GM06990 (cell line): ENCODE measurements around the gene FGB.

ENCODE experiments used
- DNase-seq: peaks from one replicate; pipeline ENCODE4 v3.0.0-alpha.2; 2011; ENCODE audit not compliant: insufficient read length; ENCODE audit errors: extremely low read depth
- H3K27me3 ChIP-seq: replicated peaks from 2 replicates; pipeline ENCODE4 v1.6.0; 2011; ENCODE audit warnings: low read length; ENCODE audit not compliant: control insufficient read depth, insufficient read depth
- H3K36me3 ChIP-seq: 2 replicates; pipeline ENCODE4 v1.5.1; 2011; ENCODE audit warnings: low read length; ENCODE audit not compliant: control insufficient read depth, insufficient read depth
- H3K4me3 ChIP-seq: replicated peaks from 2 replicates; pipeline ENCODE4 v1.5.1; 2011; ENCODE audit warnings: low read depth, mild to moderate bottlenecking, control low read depth, low read length
- TF ChIP-seq, protein P1 (sequence below): IDR thresholded peaks from 2 replicates; pipeline ENCODE4 v1.5.1; 2011; ENCODE audit warnings: low read length, control low read depth, mild to moderate bottlenecking, inconsistent platforms; ENCODE audit not compliant: insufficient read depth, poor library complexity, severe bottlenecking

The FGB gene

GRCh38 chr4:154586296-154587033 is 23.7 kb downstream of the FGB start:
- H3K36me3 ChIP-seq = no peaks in the 10 kb centered on the region
- no peak for DNase-seq
- TF ChIP-seq, protein P1, sequence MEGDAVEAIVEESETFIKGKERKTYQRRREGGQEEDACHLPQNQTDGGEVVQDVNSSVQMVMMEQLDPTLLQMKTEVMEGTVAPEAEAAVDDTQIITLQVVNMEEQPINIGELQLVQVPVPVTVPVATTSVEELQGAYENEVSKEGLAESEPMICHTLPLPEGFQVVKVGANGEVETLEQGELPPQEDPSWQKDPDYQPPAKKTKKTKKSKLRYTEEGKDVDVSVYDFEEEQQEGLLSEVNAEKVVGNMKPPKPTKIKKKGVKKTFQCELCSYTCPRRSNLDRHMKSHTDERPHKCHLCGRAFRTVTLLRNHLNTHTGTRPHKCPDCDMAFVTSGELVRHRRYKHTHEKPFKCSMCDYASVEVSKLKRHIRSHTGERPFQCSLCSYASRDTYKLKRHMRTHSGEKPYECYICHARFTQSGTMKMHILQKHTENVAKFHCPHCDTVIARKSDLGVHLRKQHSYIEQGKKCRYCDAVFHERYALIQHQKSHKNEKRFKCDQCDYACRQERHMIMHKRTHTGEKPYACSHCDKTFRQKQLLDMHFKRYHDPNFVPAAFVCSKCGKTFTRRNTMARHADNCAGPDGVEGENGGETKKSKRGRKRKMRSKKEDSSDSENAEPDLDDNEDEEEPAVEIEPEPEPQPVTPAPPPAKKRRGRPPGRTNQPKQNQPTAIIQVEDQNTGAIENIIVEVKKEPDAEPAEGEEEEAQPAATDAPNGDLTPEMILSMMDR = no peak
- no peak overlapping the region for H3K4me3 ChIP-seq
- no peaks in the 10 kb centered on the region; the same call in 1 of the 2 replicates for H3K27me3 ChIP-seq

DNA sequence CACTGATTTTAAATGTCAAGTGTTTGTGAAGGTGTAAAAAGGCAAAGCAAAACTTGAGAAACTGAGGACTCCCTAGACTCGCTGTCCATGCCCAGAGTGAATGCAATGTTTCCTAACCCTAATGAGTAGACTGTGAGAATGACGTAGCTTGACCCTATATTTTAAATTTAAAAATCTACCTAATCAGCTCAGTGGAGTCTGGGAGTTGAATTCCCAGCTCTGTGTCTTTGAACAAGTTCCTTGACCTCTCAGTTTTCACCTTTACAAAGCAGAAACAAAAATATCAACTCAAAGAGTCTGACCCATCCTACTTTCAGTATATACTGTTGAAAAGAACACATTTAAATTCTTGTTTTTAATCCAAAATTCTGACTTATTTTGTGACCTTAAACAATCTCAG is 25.4 kb downstream of the FGB start:
- DNase-seq = no peak
- TF ChIP-seq, protein P1 = no peak
- Histone ChIP-seq H3K4me3 (no peak overlapping the region), H3K36me3 (no peaks in the 10 kb centered on the region), H3K27me3 (no peaks in the 10 kb centered on the region; the same call in 1 of the 2 replicates)

GRCh38 chr4:154589296-154590197 is 26.7 kb downstream of the FGB start:
- H3K36me3 ChIP-seq = no peaks in the 10 kb centered on the region
- no peak overlapping the region for H3K4me3 ChIP-seq
- TF ChIP-seq, protein P1 = no peak
- H3K27me3 ChIP-seq = no peaks in the 10 kb centered on the region; the same call in 1 of the 2 replicates
- DNase-seq = no peak

- TF ChIP-seq, protein P1 = no peak
- Histone ChIP-seq H3K27me3 (no peaks in the 10 kb centered on the region; the same call in 1 of the 2 replicates), H3K4me3 (no peak within 1 kb of the TSS), H3K36me3 (no peaks in the 10 kb centered on the region)
- DNase-seq = no peak
Observed at GRCh38 chr4:154590329-154591006, 27.7 kb downstream of the FGB start, which contains the start of gene FGA. Gene FGA (minus strand): TSS chr4:154590742. CDS start chr4:154590687, 55 bp downstream.

- H3K36me3 ChIP-seq = no peaks in the 10 kb centered on the region
- H3K4me3 ChIP-seq = no peak overlapping the region
- TF ChIP-seq, protein P1 = no peak
- no peak for DNase-seq
- H3K27me3 ChIP-seq = no peaks in the 10 kb centered on the region; the same call in 1 of the 2 replicates
Observed at GRCh38 chr4:154591890-154592289, 29.1 kb downstream of the FGB start.
